Parathyroid adenoma (tissue), 2 donors: ENCODE measurements around the gene PARS2.
A peak's percentile ranks its signal among the peaks of the same experiment; 100 is the strongest.

Source experiments
- H2AFZ ChIP-seq: fragments of 300-600 bp; sonication (generic); one replicate; pipeline ENCODE4 v1.7.0; 2017; ENCODE audit warnings: antibody characterized with exemption, mild to moderate bottlenecking
- H3K27ac ChIP-seq: fragments of 300-600 bp; sonication (generic); one replicate; pipeline ENCODE4 v1.7.0; 2017
- H3K27me3 ChIP-seq: fragments of 300-600 bp; sonication (generic); one replicate; pipeline ENCODE4 v1.7.0; 2017; ENCODE audit warnings: low read length; ENCODE audit not compliant: control insufficient read depth, insufficient read depth
- H3K36me3 ChIP-seq: fragments of 300-600 bp; sonication (generic); one replicate; pipeline ENCODE4 v1.7.0; 2017; ENCODE audit warnings: low read length; ENCODE audit not compliant: control insufficient read depth, insufficient read depth
- H3K4me1 ChIP-seq: fragments of 300-600 bp; sonication (generic); one replicate; pipeline ENCODE4 v1.7.0; 2017; ENCODE audit warnings: control low read depth
- H3K4me2 ChIP-seq: fragments of 300-600 bp; sonication (generic); one replicate; pipeline ENCODE4 v1.7.0; 2017; ENCODE audit warnings: low read length
- H3K4me3 ChIP-seq: fragments of 300-600 bp; sonication (generic); one replicate; pipeline ENCODE4 v1.7.0; 2017; ENCODE audit warnings: low read depth, low read length
- H3K79me2 ChIP-seq: fragments of 300-600 bp; sonication (generic); one replicate; pipeline ENCODE4 v1.7.0; 2017; ENCODE audit warnings: control low read depth
- H3K9ac ChIP-seq: fragments of 300-600 bp; sonication (generic); one replicate; pipeline ENCODE4 v1.7.0; 2017; ENCODE audit warnings: mild to moderate bottlenecking
- H3K9me3 ChIP-seq: fragments of 300-600 bp; sonication (generic); one replicate; pipeline ENCODE4 v1.7.0; 2017; ENCODE audit warnings: low read length; ENCODE audit not compliant: control insufficient read depth
- TF ChIP-seq, protein P1 (sequence below): fragments of 300-600 bp; sonication (generic); IDR thresholded peaks from one replicate; pipeline ENCODE4 v1.7.0; 2017; ENCODE audit warnings: antibody characterized with exemption, mild to moderate bottlenecking
- donor health status: primary hyperparathyroidism.

The PARS2 gene

DNA sequence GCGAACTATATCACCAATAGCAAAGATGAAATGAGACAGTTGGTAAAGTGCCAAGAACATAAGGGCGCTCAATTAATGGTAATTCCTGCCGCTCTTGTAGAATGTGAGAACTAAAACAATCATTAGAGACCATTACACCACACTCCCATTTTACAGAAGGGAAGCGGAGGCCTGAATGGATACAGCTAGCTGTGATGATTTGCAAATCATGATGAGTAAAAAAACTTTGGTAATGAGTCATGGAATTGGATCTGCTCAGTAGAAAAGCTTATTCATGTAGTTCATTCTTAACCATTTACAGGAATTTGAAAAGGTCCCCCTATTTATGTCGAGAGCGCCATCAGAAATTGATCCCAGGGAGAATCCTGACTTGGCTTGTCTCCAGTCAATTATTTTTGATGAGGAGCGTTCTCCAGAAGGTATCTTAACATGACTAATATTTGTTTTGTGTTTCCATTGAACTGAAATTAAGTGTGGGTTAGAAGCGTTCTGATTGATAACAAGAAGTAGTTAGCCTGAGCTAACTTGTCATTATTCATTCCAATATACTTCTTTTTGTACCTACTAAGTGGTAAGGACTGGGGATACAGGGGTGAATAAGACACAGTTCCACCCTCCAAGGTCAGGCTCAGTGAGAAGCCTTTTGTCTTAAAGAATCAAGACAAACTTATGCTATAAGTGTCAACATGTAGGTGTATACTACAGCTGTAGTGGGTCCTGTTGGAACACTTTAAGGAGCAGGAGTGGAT lies 47.9 kb downstream of the PARS2 start:
- Histone ChIP-seq H3K27me3 (no peaks in the 10 kb centered on the region), H3K9ac (no peak overlapping the region), H3K27ac (peak overlapping the region; percentile 36), H3K36me3 (no peaks in the 10 kb centered on the region), H3K4me1 (no peaks in the 10 kb centered on the region), H2AFZ (peak overlapping the region; percentile 84), H3K9me3 (no peaks in the 10 kb centered on the region), H3K4me3 (peak overlapping the region; percentile 91), H3K4me2 (peak overlapping the region; percentile 73), H3K79me2 (no peaks in the 10 kb centered on the region)
- TF ChIP-seq, protein P1, sequence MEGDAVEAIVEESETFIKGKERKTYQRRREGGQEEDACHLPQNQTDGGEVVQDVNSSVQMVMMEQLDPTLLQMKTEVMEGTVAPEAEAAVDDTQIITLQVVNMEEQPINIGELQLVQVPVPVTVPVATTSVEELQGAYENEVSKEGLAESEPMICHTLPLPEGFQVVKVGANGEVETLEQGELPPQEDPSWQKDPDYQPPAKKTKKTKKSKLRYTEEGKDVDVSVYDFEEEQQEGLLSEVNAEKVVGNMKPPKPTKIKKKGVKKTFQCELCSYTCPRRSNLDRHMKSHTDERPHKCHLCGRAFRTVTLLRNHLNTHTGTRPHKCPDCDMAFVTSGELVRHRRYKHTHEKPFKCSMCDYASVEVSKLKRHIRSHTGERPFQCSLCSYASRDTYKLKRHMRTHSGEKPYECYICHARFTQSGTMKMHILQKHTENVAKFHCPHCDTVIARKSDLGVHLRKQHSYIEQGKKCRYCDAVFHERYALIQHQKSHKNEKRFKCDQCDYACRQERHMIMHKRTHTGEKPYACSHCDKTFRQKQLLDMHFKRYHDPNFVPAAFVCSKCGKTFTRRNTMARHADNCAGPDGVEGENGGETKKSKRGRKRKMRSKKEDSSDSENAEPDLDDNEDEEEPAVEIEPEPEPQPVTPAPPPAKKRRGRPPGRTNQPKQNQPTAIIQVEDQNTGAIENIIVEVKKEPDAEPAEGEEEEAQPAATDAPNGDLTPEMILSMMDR, result no peak

DNA sequence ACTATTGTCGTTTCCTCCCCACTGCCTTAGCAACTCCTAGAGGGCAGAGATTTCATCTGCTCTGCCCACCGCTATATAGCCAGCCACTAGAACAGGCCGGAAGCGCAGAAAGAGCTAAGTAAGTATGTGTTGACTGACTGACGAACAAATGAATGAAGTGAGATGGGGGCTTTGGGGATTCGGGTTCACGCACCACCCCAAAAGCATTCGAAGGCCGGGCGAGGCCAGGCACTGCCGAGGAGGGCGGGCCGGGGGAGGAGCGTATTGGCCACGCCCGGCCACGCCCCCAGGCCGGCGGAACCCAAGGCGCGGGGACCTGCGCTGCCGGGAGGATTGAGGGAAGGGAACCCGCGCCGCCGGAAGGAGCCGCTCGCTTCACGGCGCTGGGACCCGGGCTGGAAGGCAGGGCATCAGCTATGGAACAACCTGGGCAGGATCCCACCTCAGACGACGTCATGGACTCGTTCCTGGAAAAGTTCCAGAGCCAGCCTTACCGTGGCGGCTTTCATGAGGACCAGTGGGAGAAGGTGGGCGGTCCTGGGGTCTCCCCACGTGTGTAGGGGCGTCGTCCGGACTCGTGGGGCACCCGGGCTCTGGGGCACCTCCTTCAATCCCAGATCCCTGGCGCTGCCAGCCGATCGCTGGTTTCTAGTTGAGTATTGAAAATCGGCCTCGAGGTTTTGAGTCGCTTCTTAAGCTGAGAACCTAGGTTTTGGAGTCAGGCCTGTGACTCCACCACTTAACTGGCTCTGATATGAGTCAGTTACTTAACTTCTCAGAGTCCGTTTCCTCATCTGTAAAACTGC lies 48.6 kb downstream of the PARS2 start, which contains the start of gene TTC4:
Gene TTC4 (plus strand): TSS at position 369 of the 806 bp plus-strand sequence. CDS start 48 bp downstream, at position 417.
- Histone ChIP-seq H3K27me3 (no peaks in the 10 kb centered on the region), H3K9me3 (no peaks in the 10 kb centered on the region), H3K79me2 (no peaks in the 10 kb centered on the region), H3K36me3 (no peaks in the 10 kb centered on the region), H3K4me1 (no peaks in the 10 kb centered on the region), H2AFZ (peak within 1 kb of the TSS; percentile 84), H3K27ac (peak within 1 kb of the TSS; percentile 36), H3K9ac (peak within 1 kb of the TSS; percentile 37), H3K4me2 (peak within 1 kb of the TSS; percentile 73), H3K4me3 (peak within 1 kb of the TSS; percentile 91)
- TF ChIP-seq, protein P1, result no peak

DNA sequence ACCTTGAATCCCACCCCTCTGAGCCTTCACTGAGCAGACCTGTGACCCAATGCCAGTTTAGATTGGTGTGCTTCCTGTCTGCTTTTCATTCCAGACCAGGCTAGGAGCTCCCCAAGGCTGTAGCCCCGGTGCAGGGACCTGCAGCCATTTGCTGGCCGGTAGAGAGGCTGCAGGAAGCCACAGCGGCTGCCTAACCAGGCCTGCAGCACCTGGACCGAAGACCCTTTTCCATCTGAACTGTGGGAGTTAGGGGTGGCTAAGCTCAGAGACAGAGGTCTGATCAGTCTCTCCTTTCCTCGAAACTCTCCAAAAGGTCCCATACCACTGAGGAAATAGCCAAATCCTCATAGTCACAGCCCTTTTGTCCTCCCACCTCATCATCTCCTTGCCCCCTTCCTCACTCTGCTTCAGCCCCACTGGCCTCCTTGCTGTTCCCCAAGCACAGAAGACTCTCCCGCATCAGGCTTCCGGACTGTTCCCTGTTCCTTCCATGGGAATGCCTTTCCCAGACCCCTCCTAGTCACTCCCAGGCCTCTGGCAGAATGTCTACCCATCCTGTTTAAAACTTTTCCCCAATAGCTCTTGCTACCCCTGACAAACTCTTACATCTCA lies 49.3 kb downstream of the PARS2 start:
- H3K9me3 ChIP-seq, result no peaks in the 10 kb centered on the region
- TF ChIP-seq, protein P1, result no peak
- peak overlapping the region; percentile 73 for H3K4me2 ChIP-seq
- peak overlapping the region; percentile 84 for H2AFZ ChIP-seq
- H3K79me2 ChIP-seq, result no peaks in the 10 kb centered on the region
- peak overlapping the region; percentile 36 for H3K27ac ChIP-seq
- H3K27me3 ChIP-seq, result no peaks in the 10 kb centered on the region
- H3K4me1 ChIP-seq, result no peaks in the 10 kb centered on the region
- no peak overlapping the region for H3K9ac ChIP-seq
- peak overlapping the region; percentile 91 for H3K4me3 ChIP-seq
- no peaks in the 10 kb centered on the region for H3K36me3 ChIP-seq

DNA sequence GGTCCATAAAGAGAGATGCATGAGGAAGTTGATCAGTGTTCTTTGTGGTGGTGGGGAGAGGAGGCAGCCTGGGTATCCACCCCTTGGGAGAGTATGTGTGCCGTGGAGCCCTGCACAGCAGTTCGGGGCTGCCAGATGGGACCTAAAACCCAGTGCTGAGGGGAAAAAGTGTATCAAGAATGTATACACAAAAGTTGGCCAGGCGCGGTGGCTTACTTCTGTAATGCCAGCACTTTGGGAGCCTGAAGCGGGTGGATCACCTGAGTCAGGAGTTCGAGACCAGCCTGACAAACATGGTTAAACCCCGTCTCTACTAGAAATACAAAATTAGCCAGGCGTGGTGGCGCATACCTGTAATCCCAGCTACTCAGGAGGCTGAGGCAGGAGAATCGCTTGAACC lies 52.8 kb downstream of the PARS2 start:
- Histone ChIP-seq H3K4me2 (no peak overlapping the region), H2AFZ (no peak overlapping the region), H3K36me3 (no peaks in the 10 kb centered on the region), H3K9ac (no peak overlapping the region), H3K4me1 (no peaks in the 10 kb centered on the region), H3K4me3 (no peak overlapping the region), H3K79me2 (no peaks in the 10 kb centered on the region), H3K9me3 (no peaks in the 10 kb centered on the region), H3K27me3 (no peaks in the 10 kb centered on the region), H3K27ac (no peak overlapping the region)
- TF ChIP-seq, protein P1, result no peak
